Keratinocyte (primary cell): ENCODE measurements around the gene OR7A5. TPM values are rescaled to one million over a fixed set of nuclear protein-coding genes. Genes with fewer than 3 reads are reported as not detected.
"Not testable (repeated sequence)": the region's sequence is repeated elsewhere in the genome, so short reads cannot be mapped to it uniquely, and the experiment has no call there.

Experiments used
- DNase-seq: peaks from one replicate; pipeline ENCODE4 v3.0.0-alpha.2; 2011; ENCODE audit warnings: low read depth, missing footprints, low spot score
- FAIRE-seq: peaks from 2 replicates; lab custom pipeline; 2011; peaks lifted over from hg19 to GRCh38; lab: Jason Lieb, UNC
- H2AFZ ChIP-seq: 2 replicates; pipeline ENCODE4 v1.6.0; 2012; ENCODE audit warnings: low read length, control low read depth, inconsistent platforms; ENCODE audit not compliant: control insufficient read depth
- H3K27ac ChIP-seq: 2 replicates; pipeline ENCODE4 v1.5.1; 2011; ENCODE audit warnings: low read length; ENCODE audit not compliant: control insufficient read depth, insufficient read depth
- H3K27me3 ChIP-seq: 3 replicates; pipeline ENCODE4 v1.6.0; 2011; ENCODE audit warnings: low read length; ENCODE audit not compliant: control insufficient read depth, insufficient read depth; ENCODE audit errors: extremely low read depth
- H3K36me3 ChIP-seq, 2 experiments: 2 replicates in 1 of 2; 3 replicates in 1 of 2; pipeline ENCODE4 v1.5.1; 2011; ENCODE audit warnings: low read length in 2 of 2, mild to moderate bottlenecking in 1 of 2; ENCODE audit not compliant: control insufficient read depth in 2 of 2, insufficient read depth in 2 of 2; ENCODE audit errors: extremely low read depth in 1 of 2
- H3K4me1 ChIP-seq: 3 replicates; pipeline ENCODE4 v1.5.1; 2011; ENCODE audit warnings: low read length; ENCODE audit not compliant: control insufficient read depth, insufficient read depth; ENCODE audit errors: extremely low read depth
- H3K4me2 ChIP-seq: 3 replicates; pipeline ENCODE4 v1.6.0; 2011; ENCODE audit warnings: low read depth, low read length; ENCODE audit not compliant: control insufficient read depth, insufficient read depth; ENCODE audit errors: extremely low read depth
- H3K4me3 ChIP-seq, 3 experiments: fragments of 200-600 bp in 1 of 3; sonication (generic) in 1 of 3; 2 replicates in 2 of 3; 3 replicates in 1 of 3; pipeline ENCODE4 v1.5.1; 2011 to 2016; ENCODE audit warnings: low read length in 3 of 3, mild to moderate bottlenecking in 3 of 3, control low read depth in 2 of 3, inconsistent platforms in 1 of 3, low read depth in 1 of 3, mixed read lengths in 1 of 3, mixed run types in 1 of 3, moderate library complexity in 1 of 3; ENCODE audit not compliant: control insufficient read depth in 2 of 3, insufficient read depth in 2 of 3; ENCODE audit errors: extremely low read depth in 1 of 3
- H3K79me2 ChIP-seq: 2 replicates; pipeline ENCODE4 v1.6.0; 2012; ENCODE audit warnings: low read length; ENCODE audit not compliant: control insufficient read depth, insufficient read depth
- H3K9ac ChIP-seq: 3 replicates; pipeline ENCODE4 v1.6.0; 2011; ENCODE audit warnings: low read length; ENCODE audit not compliant: control insufficient read depth, insufficient read depth; ENCODE audit errors: extremely low read depth
- H3K9me1 ChIP-seq: 3 replicates; pipeline ENCODE4 v1.6.0; 2011; ENCODE audit warnings: low read length; ENCODE audit not compliant: control insufficient read depth, insufficient read depth; ENCODE audit errors: extremely low read depth
- H3K9me3 ChIP-seq: 2 replicates; pipeline ENCODE4 v1.5.1; 2012; ENCODE audit warnings: low read depth, low read length; ENCODE audit not compliant: control insufficient read depth
- H4K20me1 ChIP-seq: 3 replicates; pipeline ENCODE4 v1.6.0; 2011; ENCODE audit warnings: low read length; ENCODE audit not compliant: control insufficient read depth, insufficient read depth; ENCODE audit errors: extremely low read depth
- CTCF ChIP-seq, 3 experiments: IDR thresholded peaks in 1 of 3; conservative IDR thresholded peaks in 1 of 3; optimal IDR thresholded peaks in 1 of 3; 2 replicates in 2 of 3; 3 replicates in 1 of 3; pipeline versions ENCODE3 to v1.5.1; 2011; ENCODE audit warnings: low read length in 3 of 3, mild to moderate bottlenecking in 3 of 3, moderate library complexity in 2 of 3, control low read depth in 1 of 3, inconsistent platforms in 1 of 3; ENCODE audit not compliant: insufficient read depth in 2 of 3; ENCODE audit errors: extremely low read depth in 1 of 3
- EZH2 ChIP-seq: IDR thresholded peaks from one replicate; pipeline ENCODE4 v1.6.1; 2012; ENCODE audit warnings: inconsistent platforms, mild to moderate bottlenecking, low read length, moderate library complexity
- dilution Hi-C: fragments of 300-500 bp; cut with MboI; formaldehyde crosslinking; loops from one replicate; pipeline ENCODE4 v1.7.0; 2020; ENCODE audit warnings: low sequenced_read_pairs; ENCODE audit not compliant: extremely low pct_ligation_motif_present
- polyA plus RNA-seq, 5 experiments: library from polyadenylated mRNA; depleted of rRNA in 3 of 5; stranded (reverse) in 3 of 5; stranded (forward) in 1 of 5; unstranded in 1 of 5; fragments of >200 nt; gene quantifications; 1 replicate in 1 of 5; 2 replicates in 3 of 5; 3 replicates in 1 of 5; pipeline versions ENCODE4 v1.2.1 to v1.2.3, GENCODE V29; 2011 to 2012; ENCODE audit warnings: missing spikeins in 2 of 5, low read depth in 1 of 5, low replicate concordance in 1 of 5
- small RNA-seq, 3 experiments: library from RNA; depleted of rRNA; stranded (forward); fragments of <200 nt; gene quantifications; one replicate each; pipeline ENCODE3, GENCODE V24; 2012; ENCODE audit warnings: low read depth in 3 of 3, low replicate concordance in 1 of 3; ENCODE audit not compliant: insufficient read length in 3 of 3

Gene OR7A5
- polyA plus RNA-seq, 1 donor (not counting 4 experiments of a cell fraction or from before 2014, with no cell fraction given), result 0.01 TPM

GRCh38 chr19:14779151-14779550 is 55.8 kb downstream of the OR7A5 start:
- Histone ChIP-seq H3K4me2 (no peak overlapping the region), H2AFZ (no peak overlapping the region), H3K79me2 (no peaks in the 10 kb centered on the region), H3K4me3 (no peak overlapping the region), H3K4me1 (peaks cover 5% of the 10 kb centered on the region), H3K27ac (no peak overlapping the region), H4K20me1 (no peaks in the 10 kb centered on the region), H3K36me3 (no peaks in the 10 kb centered on the region), H3K9me3 (no peaks in the 10 kb centered on the region), H3K9ac (no peak overlapping the region), H3K9me1 (no peaks in the 10 kb centered on the region), H3K27me3 (no peaks in the 10 kb centered on the region)
- FAIRE-seq (no peak), DNase-seq (no peak)
- dilution Hi-C loops, result no loop called here
- no peak for TF ChIP-seq CTCF (optimal IDR thresholded peaks at IDR 0.05 in 1 of 3, IDR thresholded peaks at IDR 0.05 in 1 of 3, conservative IDR thresholded peaks at IDR 0.05 in 1 of 3; ENCODE audit: extremely low read depth in 1 of 3, insufficient read depth in 2 of 3, low read length in 3 of 3)
- no peak for TF ChIP-seq EZH2

GRCh38 chr19:14778110-14778845 is 56.7 kb downstream of the OR7A5 start, which contains the start of gene ADGRE2:
TSS of gene ADGRE2 (minus strand) at chr19:14778560. CDS start at chr19:14776756, 1,804 bp downstream.
- H3K9ac ChIP-seq, H3K4me1 ChIP-seq, H3K9me1 ChIP-seq, H3K79me2 ChIP-seq, DNase-seq, H3K4me3 ChIP-seq, H3K27me3 ChIP-seq, H3K27ac ChIP-seq, H3K4me2 ChIP-seq, H3K36me3 ChIP-seq, H4K20me1 ChIP-seq, H3K9me3 ChIP-seq, dilution Hi-C loops, FAIRE-seq, H2AFZ ChIP-seq: not testable (repeated sequence)

- H3K9ac ChIP-seq, dilution Hi-C loops, H3K4me1 ChIP-seq, H3K4me2 ChIP-seq, H3K36me3 ChIP-seq, H3K27me3 ChIP-seq, H2AFZ ChIP-seq, H3K9me3 ChIP-seq, H3K4me3 ChIP-seq, H4K20me1 ChIP-seq, FAIRE-seq, H3K9me1 ChIP-seq, H3K79me2 ChIP-seq, DNase-seq, H3K27ac ChIP-seq: not testable (repeated sequence)
Observed at GRCh38 chr19:14777645-14778044, 57.3 kb downstream of the OR7A5 start.

Small RNA genes lying within 50 kb of the gene (small RNA-seq; reads per million reads assigned to genes)
- 0 to 0.33 (median 0) reads per million in 3 experiments for gene AC005255.1

Other genes with a start within 250 kb of the OR7A5 start
- not detected in 3 replicates for gene ADGRE3, start 160.3 kb downstream of the OR7A5 start, polyA plus RNA-seq
- gene ZNF333, start 145.1 kb downstream of the OR7A5 start, polyA plus RNA-seq, result 2.1 to 4.2 TPM (median 3.6 TPM) in 3 replicates
- 4.1 to 5.3 TPM (median 4.2 TPM) in 3 replicates for gene ADGRE2, start 56.6 kb downstream of the OR7A5 start, polyA plus RNA-seq
- gene OR7C1, start within 50 bp of the OR7A5 start, polyA plus RNA-seq, result 0.03 to 0.09 TPM (median 0.06 TPM) in 3 replicates
- not detected in 3 replicates for gene OR7A10, start 13.7 kb upstream of the OR7A5 start, polyA plus RNA-seq
- gene OR7A17, start 50.9 kb upstream of the OR7A5 start, polyA plus RNA-seq, result not detected in 3 replicates
- not detected in 3 replicates for gene OR7C2, start 106.3 kb upstream of the OR7A5 start, polyA plus RNA-seq
- gene SLC1A6, start 144.7 kb upstream of the OR7A5 start, polyA plus RNA-seq, result 0.59 to 1.9 TPM (median 0.96 TPM) in 3 replicates
- 52.7 to 243 TPM (median 122 TPM) in 3 replicates for gene CASP14, start 214.3 kb upstream of the OR7A5 start, polyA plus RNA-seq
- gene OR1I1, start 247.0 kb upstream of the OR7A5 start, polyA plus RNA-seq, result not detected in 3 replicates